ENCODE measurements around the gene AHI1.

Gene AHI1

GRCh38 chr6:135286962-135287538 lies 210.5 kb downstream of the AHI1 start:
- DNase-seq, result no peak

GRCh38 chr6:135285165-135285564 lies 212.4 kb downstream of the AHI1 start:
- no peak for DNase-seq

- DNase-seq, result no peak
These were observed 213.6 kb downstream of the AHI1 start for GRCh38 chr6:135283926-135284325.

- DNase-seq, result no peak
These were observed 215.1 kb downstream of the AHI1 start for GRCh38 chr6:135282395-135282794.

- DNase-seq, result no peak
These were observed 215.6 kb downstream of the AHI1 start for GRCh38 chr6:135281964-135282363.

GRCh38 chr6:135281227-135281626 lies 216.3 kb downstream of the AHI1 start:
- no peak for DNase-seq

GRCh38 chr6:135280375-135281136 lies 217.0 kb downstream of the AHI1 start:
- DNase-seq, result no peak

GRCh38 chr6:135277422-135277821 lies 220.1 kb downstream of the AHI1 start:
- DNase-seq, result no peak

- DNase-seq, result no peak
These were observed 222.8 kb downstream of the AHI1 start for GRCh38 chr6:135274561-135275293.

- no peak for DNase-seq
These were observed 225.9 kb downstream of the AHI1 start for GRCh38 chr6:135271626-135272025.

- DNase-seq, result no peak
These were observed 226.6 kb downstream of the AHI1 start for GRCh38 chr6:135270676-135271536.

- DNase-seq, result no peak
These were observed 228.1 kb downstream of the AHI1 start for GRCh38 chr6:135269481-135269891.

GRCh38 chr6:135268740-135269139 lies 228.8 kb downstream of the AHI1 start:
- no peak for DNase-seq

GRCh38 chr6:135268263-135268662 lies 229.3 kb downstream of the AHI1 start:
- DNase-seq, result no peak

GRCh38 chr6:135267085-135267484 lies 230.5 kb downstream of the AHI1 start:
- DNase-seq, result no peak

- no peak for DNase-seq
These were observed 230.9 kb downstream of the AHI1 start for GRCh38 chr6:135266675-135267074.

GRCh38 chr6:135265278-135265677 lies 232.3 kb downstream of the AHI1 start:
- no peak for DNase-seq

GRCh38 chr6:135261872-135262725 lies 235.4 kb downstream of the AHI1 start:
- no peak for DNase-seq

- no peak for DNase-seq
These were observed 236.9 kb downstream of the AHI1 start for GRCh38 chr6:135260612-135261011.

- DNase-seq, result no peak
These were observed 238.6 kb downstream of the AHI1 start for GRCh38 chr6:135258970-135259369.

GRCh38 chr6:135257631-135258405 lies 239.7 kb downstream of the AHI1 start:
- DNase-seq, result no peak
